ENCODE results near the gene TBX4.
"Not testable (repeated sequence)": the region's sequence is repeated elsewhere in the genome, so short reads cannot be mapped to it uniquely, and the experiment has no call there.

TBX4 gene

DNA sequence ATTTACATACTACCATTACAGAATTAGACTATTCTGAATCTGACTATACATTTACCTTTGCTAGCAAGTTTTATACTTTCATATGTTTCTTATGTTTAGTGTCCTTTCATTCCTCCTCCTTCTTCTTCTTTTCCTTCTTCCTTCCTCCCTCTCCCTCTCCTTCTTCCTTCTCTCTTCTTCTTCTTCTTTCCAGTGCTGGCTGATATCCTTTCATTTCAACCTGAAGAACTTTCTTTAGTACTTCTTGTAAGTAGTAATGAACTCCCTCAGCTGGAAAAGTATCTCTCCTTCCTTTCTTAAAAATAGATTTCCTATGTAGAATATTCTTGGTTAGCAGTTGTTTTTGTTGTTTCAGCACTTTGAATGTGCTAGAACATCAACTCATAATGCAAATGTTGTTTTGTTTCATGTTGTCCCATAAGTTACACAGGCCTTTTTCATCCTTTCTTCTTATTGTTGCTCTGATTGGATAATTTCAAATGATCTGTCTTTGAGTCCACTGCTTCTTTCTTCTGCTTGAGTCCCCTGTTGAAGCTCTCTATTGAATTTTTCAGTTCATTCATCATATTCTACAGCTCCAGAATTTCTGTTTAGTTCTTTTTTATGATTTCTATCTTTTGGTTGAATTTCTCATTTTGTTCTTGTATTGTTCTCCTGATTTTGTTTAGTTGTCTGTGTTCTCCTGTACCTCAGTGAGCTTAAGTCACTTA, 15.1 kb upstream of the TBX4 start:
- TF ChIP-seq, protein P1, sequence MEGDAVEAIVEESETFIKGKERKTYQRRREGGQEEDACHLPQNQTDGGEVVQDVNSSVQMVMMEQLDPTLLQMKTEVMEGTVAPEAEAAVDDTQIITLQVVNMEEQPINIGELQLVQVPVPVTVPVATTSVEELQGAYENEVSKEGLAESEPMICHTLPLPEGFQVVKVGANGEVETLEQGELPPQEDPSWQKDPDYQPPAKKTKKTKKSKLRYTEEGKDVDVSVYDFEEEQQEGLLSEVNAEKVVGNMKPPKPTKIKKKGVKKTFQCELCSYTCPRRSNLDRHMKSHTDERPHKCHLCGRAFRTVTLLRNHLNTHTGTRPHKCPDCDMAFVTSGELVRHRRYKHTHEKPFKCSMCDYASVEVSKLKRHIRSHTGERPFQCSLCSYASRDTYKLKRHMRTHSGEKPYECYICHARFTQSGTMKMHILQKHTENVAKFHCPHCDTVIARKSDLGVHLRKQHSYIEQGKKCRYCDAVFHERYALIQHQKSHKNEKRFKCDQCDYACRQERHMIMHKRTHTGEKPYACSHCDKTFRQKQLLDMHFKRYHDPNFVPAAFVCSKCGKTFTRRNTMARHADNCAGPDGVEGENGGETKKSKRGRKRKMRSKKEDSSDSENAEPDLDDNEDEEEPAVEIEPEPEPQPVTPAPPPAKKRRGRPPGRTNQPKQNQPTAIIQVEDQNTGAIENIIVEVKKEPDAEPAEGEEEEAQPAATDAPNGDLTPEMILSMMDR (IDR thresholded peaks at IDR 0.05; ENCODE audit: unreplicated experiment in 3 of 3): no peak
- no peak overlapping the region for H3K27ac Mint-ChIP-seq
- H3K36me3 Mint-ChIP-seq (ENCODE audit: low read depth): peaks cover 5% of the 10 kb centered on the region
- no peak overlapping the region for H3K4me3 Mint-ChIP-seq
- H3K4me1 Mint-ChIP-seq: no peaks in the 10 kb centered on the region
- H3K27me3 Mint-ChIP-seq (ENCODE audit: low read depth): peaks cover 24% of the 10 kb centered on the region
- H3K9me3 Mint-ChIP-seq: peaks cover 44% of the 10 kb centered on the region

DNA sequence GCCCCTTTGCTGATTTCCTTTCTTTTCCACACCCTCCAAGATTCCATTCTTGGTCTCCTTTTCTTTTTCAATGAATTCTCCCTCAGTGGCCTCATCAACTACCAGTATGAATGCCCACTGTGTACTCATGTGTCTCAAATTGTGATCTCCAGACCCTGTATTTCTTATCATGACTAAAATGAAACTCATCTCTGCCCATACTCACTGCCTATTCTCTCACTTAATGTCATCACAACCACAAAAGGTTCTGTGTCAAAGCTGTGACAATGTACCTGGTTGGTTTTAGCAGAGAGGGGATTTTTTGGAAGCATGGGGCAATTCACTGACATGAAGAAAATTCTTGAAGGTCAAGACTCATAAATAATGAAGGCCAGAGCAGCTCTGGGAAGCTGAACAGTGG, 11.5 kb upstream of the TBX4 start:
- no peak overlapping the region for H3K27ac Mint-ChIP-seq
- H3K4me3 Mint-ChIP-seq: no peak overlapping the region
- H3K4me1 Mint-ChIP-seq: no peaks in the 10 kb centered on the region
- peaks cover 36% of the 10 kb centered on the region for H3K27me3 Mint-ChIP-seq (ENCODE audit: low read depth)
- TF ChIP-seq, protein P1 (IDR thresholded peaks at IDR 0.05; ENCODE audit: unreplicated experiment in 3 of 3): no peak
- peaks cover 26% of the 10 kb centered on the region for H3K9me3 Mint-ChIP-seq
- no peaks in the 10 kb centered on the region for H3K36me3 Mint-ChIP-seq (ENCODE audit: low read depth)

DNA sequence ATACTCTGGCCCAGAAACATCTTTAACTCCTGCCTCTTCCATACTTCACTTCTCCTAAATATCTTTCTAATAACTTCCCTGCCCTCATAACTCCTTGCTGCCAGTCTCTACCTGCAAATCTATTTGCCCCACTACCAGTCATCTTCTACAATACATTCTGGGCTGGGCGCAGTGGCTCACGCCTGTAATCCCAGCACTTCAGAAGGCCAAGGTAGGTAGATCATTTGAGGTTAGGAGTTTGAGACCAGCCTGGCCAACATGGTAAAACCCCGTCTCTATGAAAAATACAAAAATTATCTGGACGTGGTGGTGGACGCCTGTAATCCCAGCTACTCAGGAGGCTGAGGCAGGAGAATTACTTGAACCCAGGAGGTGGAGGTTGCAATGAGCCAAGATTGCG, 10.7 kb upstream of the TBX4 start:
- Mint-ChIP-seq H3K27me3 (ENCODE audit: low read depth) (peaks cover 44% of the 10 kb centered on the region), H3K9me3 (peaks cover 21% of the 10 kb centered on the region)
- H3K36me3 Mint-ChIP-seq (ENCODE audit: low read depth); H3K4me1 Mint-ChIP-seq; H3K27ac Mint-ChIP-seq; H3K4me3 Mint-ChIP-seq: not testable (repeated sequence)

DNA sequence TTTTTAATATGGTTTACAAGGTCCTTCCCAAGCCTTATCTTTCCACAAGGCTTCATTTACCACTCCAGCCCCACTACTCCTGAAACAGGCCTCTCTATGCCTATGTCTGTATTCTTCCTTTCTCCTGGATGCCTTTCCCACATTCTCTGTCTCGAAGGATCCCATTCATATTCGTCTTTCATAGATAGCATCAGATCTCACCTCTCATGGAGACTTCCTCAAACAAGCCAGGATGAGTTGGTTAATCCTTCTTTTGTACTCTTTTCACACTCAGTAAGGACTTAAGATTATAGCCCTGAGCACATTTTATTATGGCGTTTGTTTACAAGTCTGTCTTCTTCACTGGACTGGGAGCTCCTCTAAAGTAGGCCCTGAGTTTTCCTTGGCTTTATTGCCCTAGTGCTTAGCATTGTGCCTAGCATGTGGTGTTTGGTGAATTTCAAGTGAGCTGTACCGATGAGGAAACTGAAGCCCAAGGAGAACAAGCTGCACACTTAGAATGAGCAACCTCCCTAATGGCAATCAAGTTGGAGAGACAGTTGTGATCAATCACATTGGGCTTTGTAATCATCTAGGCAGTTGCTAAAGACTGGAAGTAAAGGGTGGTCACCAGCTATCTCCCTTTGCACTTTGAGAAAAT, 10.0 kb upstream of the TBX4 start:
- H3K9me3 Mint-ChIP-seq: peaks cover 17% of the 10 kb centered on the region
- no peak overlapping the region for H3K4me3 Mint-ChIP-seq
- no peak overlapping the region for H3K27ac Mint-ChIP-seq
- TF ChIP-seq, protein P1 (IDR thresholded peaks at IDR 0.05; ENCODE audit: unreplicated experiment in 3 of 3): no peak
- H3K36me3 Mint-ChIP-seq (ENCODE audit: low read depth): no peaks in the 10 kb centered on the region
- peaks cover 51% of the 10 kb centered on the region for H3K27me3 Mint-ChIP-seq (ENCODE audit: low read depth)
- no peaks in the 10 kb centered on the region for H3K4me1 Mint-ChIP-seq

DNA sequence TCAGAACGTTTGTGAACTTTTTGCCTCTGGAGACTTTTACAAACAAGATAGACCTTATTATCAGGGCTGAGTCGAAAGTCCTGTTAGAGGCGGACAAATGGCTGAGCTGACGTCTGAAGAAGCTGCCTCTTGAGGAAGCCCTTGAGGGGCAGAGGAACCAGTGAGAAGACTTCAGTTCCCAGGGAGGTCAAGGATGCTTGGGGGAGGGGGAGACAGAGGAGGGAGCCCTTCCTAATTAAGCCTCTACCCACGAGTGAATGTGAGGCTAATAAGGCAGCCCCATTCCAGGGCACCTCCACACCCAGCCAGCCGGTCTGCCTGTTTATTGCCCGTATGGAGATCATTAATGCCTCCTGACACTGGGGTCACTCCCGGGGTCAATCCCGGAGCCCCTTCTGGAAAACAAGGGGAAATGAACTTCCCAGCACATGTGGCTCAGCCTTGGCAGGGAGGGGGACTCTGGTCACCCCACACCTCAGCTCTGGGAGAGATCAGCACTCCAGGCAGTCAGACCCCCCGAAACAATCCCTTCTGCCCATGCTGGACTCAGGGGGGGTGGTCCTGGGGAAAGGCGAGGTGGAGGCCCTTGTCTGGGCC, 9.2 kb upstream of the TBX4 start:
- Mint-ChIP-seq H3K36me3 (ENCODE audit: low read depth) (no peaks in the 10 kb centered on the region), H3K27me3 (ENCODE audit: low read depth) (peaks cover 57% of the 10 kb centered on the region), H3K27ac (no peak overlapping the region), H3K9me3 (peaks cover 13% of the 10 kb centered on the region), H3K4me1 (no peaks in the 10 kb centered on the region), H3K4me3 (no peak overlapping the region)
- TF ChIP-seq, protein P1 (IDR thresholded peaks at IDR 0.05; ENCODE audit: unreplicated experiment in 3 of 3): no peak

DNA sequence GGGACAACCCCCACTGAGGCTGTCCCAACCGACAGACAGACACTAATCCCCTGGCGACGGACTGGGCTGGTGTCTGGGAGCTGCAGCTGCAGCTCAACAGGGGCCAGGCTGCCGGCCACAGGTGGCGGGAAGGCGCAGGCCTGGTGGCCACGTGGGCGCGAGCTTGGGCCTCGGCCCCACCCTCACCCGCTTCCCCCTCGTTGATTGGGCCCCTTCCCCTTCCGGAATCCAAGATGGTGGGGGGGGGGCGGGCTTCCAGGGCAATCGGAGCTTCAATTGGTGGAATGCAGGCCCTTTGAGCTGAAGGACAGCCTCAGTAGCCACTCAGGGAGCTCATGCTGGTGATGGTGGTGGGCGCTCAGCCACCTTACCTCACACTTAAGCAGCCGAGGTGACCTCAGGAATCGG, 8.7 kb upstream of the TBX4 start:
- peaks cover 13% of the 10 kb centered on the region for H3K9me3 Mint-ChIP-seq
- H3K27ac Mint-ChIP-seq: no peak overlapping the region
- no peak overlapping the region for H3K4me3 Mint-ChIP-seq
- H3K36me3 Mint-ChIP-seq (ENCODE audit: low read depth): no peaks in the 10 kb centered on the region
- H3K4me1 Mint-ChIP-seq: no peaks in the 10 kb centered on the region
- H3K27me3 Mint-ChIP-seq (ENCODE audit: low read depth): peaks cover 57% of the 10 kb centered on the region
- TF ChIP-seq, protein P1 (IDR thresholded peaks at IDR 0.05; ENCODE audit: unreplicated experiment in 3 of 3): no peak

All from nephron (organoid).